ENCODE measurements around the gene TES.

TES gene

DNA sequence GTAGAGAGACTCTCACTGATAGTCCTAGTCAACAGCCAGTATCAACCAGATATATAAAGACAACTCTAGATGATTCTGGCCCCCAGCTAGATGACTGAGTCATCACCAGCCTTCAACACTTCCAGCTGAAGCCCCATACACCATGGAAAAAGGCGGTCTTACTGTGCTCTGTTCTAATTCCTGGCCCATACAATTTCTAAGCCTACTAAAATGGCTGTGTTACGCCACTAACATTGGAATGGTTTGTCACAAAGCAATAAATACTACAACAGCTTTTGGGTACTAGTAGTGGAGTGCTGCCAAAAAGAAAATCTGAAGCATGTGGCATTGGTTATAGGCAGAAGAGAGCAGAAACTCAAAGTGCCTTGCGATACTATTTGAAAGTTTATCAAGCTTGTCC is 13.0 kb upstream of the TES start:
- DNase-seq (ENCODE audit: low read depth in 1 of 2, low spot score in 1 of 2): no peak
- TF ChIP-seq JUND (IDR thresholded peaks at IDR 0.05; ENCODE audit: low read depth): no peak
- in situ Hi-C loops (cut with HindIII; ENCODE audit: low pct_unique_long_range_greater_than_20kb, low sequenced_read_pairs): no loop called here

DNA sequence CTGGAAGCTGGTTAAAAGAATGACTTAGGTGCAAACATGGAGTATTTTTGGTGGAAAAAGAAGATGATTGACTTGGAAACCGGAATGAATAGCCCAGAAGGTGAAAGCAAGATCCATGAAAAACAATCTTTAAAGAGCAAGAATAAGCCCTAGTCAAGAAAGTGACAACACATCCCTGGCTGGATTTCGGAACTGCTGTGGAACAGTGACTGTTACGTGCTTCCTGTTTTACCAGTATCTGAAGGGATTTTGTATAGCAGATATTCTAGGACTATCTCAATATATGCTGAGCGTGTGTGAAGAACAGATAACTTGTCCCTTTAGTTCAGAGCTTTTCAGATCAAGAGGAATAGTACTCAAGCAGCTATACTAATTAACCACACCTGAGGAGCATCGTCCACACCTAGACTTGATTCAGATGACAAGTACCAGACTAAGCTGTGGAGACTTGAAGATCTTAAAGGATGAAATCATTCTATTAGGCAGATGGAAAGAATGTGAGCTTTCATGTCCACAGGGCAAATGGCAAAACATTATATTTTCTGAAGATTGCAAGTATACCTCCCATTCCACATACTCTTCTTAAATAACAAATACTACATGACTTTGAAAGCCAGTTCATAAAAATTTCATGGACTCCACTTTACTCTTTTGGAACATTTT is 11.5 kb upstream of the TES start:
- no peak for DNase-seq (ENCODE audit: low read depth in 1 of 2, low spot score in 1 of 2)

DNA sequence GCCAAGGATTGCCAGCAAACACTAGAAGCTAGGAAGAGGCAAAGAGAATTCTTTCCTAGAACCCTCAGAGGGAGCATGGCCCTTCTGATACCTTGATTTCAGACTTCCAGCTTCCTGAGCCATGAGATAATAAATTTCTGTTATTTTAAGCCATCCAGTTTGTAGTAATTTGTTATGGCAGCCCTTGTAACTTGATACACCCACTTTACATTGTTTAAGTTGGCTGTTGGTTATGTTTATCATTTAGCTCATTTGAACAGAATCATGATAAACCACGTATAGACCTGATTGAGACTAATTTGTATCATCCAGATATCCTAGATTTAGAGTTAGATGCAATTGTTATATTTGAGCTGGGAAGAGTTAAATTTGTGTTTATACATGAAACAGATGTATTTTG is 9.4 kb upstream of the TES start:
- DNase-seq (ENCODE audit: low read depth in 1 of 2, low spot score in 1 of 2): no peak
- in situ Hi-C loops (cut with HindIII; ENCODE audit: low pct_unique_long_range_greater_than_20kb, low sequenced_read_pairs): no loop called here
- TF ChIP-seq JUND (IDR thresholded peaks at IDR 0.05; ENCODE audit: low read depth): no peak

More for the DNA sequence above, 11.5 kb upstream of the TES start:
- no peak for TF ChIP-seq JUND (IDR thresholded peaks at IDR 0.05; ENCODE audit: low read depth)
- in situ Hi-C loops (cut with HindIII; ENCODE audit: low pct_unique_long_range_greater_than_20kb, low sequenced_read_pairs): no loop called here

DNA sequence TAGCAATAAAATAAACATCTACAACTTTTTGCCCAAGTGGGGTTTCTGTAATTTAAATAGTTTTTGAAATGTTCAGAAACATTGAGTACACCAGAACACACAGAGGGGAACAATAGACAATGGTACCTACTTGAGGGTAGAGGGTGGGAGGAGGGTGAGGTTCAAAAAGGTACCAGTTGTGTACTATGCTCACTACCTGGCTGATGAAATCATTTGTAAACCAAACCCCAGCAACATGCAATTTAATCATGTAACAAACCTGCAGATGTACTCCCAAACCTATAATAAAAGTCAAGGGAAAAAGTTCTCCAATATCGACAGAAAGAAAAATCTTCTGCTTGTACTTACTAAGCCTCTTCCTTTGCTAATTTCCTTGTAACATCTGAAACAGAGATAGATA is 4.2 kb upstream of the TES start:
- TF ChIP-seq JUND (IDR thresholded peaks at IDR 0.05; ENCODE audit: low read depth): no peak
- DNase-seq (ENCODE audit: low read depth in 1 of 2, low spot score in 1 of 2): no peak
- in situ Hi-C loops (cut with HindIII; ENCODE audit: low pct_unique_long_range_greater_than_20kb, low sequenced_read_pairs): no loop called here

DNA sequence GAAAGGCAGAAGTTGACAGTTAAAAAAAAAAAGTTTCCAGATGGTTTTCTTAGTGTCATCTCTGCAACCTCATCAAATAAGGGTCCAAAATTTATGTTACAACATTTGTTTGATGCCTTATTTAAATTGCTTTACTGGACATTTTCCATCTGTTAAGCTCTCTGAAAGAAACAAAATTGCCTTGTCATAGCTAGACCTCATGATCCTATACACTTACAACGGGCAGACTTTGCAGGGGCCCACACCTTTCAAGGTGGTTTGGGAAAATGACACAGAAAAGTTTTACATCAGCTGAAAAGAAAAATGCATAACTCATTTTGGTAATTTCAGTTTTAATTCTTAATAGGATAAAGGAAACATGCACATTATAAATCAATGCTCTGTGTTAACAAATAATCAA is 1.4 kb upstream of the TES start:
- no peak for TF ChIP-seq JUND (IDR thresholded peaks at IDR 0.05; ENCODE audit: low read depth)
- in situ Hi-C loops (cut with HindIII; ENCODE audit: low pct_unique_long_range_greater_than_20kb, low sequenced_read_pairs): no loop called here
- no peak for DNase-seq (ENCODE audit: low read depth in 1 of 2, low spot score in 1 of 2)

DNA sequence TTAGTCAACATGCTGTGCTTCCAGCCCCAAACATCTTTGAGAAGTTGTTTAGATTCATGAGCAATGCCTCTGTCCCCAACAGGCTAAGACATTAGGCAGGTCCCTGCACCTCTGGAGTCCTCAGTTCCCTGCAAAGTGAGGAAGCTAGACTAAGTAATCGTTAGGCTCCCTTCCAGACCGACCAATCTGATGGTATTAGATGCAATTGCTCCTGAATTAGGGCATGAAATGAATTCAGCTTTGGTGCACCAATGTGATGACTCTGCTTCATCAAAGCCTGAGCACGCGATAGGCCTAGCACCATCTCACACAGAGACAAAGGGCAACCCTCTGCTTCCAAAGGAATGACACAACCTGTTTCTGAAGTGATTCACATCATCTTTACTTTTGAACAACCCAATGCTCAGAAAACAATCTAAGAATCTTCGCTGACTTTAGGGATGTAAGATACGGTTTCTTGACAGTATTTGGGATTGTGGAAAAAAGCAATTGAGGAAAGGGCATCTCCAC is 723 bp upstream of the TES start:
- in situ Hi-C loops (cut with HindIII; ENCODE audit: low pct_unique_long_range_greater_than_20kb, low sequenced_read_pairs): no loop called here
- no peak for DNase-seq (ENCODE audit: low read depth in 1 of 2, low spot score in 1 of 2)
- TF ChIP-seq JUND (IDR thresholded peaks at IDR 0.05; ENCODE audit: low read depth): no peak

DNA sequence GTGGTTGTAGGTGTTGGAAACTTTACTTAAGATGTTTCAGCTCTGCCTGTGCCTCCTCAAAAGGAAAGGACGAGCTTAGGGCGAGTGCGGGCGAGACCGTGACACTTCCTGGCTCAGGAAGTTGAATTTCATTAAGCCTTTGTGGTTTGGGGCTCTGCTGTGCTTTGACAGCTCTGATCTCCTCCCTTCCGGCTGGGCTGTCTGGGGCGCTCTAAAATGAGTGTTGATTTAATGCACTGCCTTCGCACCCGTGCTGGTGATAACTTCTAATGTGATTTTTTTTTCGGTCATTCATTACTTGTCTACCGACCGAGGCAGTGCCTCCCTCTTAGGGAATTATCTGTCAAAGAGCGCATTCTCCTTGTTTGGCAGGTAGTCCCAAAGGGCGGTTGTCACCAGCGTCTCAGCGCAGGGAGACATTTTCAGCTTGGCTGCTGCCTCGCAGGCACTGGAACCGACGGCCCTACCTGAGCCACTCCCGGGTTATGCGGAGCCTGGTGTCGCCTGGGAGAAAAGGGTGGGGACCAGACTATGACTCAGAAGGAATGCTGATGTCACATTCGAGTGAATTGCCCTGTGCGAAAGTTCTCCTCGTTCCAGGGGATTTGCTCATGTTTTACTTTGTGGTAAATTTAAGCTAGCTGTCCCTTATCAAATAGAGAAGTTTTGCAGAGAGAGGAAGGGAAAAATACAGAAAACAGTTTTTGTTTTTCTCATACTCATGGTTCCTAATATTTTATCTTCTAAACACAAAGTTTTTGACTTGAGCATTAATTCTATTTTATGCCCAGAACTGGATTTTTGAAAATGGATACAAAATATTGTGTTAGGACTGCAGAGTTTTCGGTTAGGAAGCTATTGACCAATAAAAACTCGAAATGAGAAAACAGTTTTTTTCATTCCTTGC is 920 bp downstream of the TES start:
- in situ Hi-C loops (cut with HindIII; ENCODE audit: low pct_unique_long_range_greater_than_20kb, low sequenced_read_pairs): no loop called here
- no peak for TF ChIP-seq JUND (IDR thresholded peaks at IDR 0.05; ENCODE audit: low read depth)
- DNase-seq (ENCODE audit: low read depth in 1 of 2, low spot score in 1 of 2): peak; percentile 72 to 91

DNA sequence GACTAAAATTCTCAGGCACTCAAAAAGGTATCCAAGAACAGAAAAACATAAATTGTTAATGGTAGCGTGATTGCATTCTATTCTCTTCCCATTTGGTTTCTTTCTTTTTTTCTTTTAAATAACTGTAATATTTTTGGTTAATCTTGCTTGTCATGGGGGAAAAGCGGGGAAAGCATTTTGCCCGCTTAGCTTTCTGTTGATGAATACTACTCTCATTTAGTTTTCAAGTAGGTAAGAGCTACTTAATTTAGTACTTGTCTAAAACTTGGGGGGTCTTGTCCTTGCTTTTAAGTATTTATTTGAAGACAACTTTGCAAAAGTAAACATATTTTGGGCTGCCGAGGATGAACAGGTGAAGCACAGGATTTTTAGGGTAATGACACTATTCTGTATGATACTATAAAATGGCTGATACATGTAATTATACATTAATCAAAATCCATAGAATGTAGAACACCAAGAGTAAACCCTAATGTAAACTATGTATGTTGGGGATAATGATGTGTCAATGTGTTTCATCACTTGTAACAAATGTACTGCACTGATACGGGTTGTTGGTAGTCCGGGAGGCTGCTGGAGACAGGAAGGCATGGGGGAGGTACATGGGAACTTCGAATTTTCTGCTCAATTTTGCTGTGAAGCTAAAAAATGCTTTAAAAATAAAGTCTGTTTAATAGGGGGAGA is 1.7 kb downstream of the TES start:
- in situ Hi-C loops (cut with HindIII; ENCODE audit: low pct_unique_long_range_greater_than_20kb, low sequenced_read_pairs): no loop called here
- DNase-seq (ENCODE audit: low read depth in 1 of 2, low spot score in 1 of 2): no peak

DNA sequence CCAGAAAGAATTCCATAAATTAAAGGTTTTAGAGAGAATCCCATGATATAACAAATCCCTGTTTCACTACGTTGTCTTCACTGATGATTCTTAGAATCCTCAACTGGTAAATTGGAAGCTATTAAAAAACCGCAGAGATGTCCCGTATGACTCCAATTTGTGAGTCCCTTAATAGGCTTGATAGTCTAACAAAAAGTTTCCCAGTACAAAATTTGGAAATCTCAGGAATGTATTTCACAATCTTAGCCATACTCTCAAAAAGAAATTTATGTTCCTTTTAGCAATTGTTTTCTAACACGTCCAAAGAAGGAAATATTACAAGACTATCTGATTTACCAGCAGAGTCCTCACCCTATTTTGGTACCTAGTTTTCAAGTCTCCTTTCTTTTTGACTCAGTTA is 2.5 kb downstream of the TES start:
- in situ Hi-C loops (cut with HindIII; ENCODE audit: low pct_unique_long_range_greater_than_20kb, low sequenced_read_pairs): no loop called here
- no peak for DNase-seq (ENCODE audit: low read depth in 1 of 2, low spot score in 1 of 2)
- no peak for TF ChIP-seq JUND (IDR thresholded peaks at IDR 0.05; ENCODE audit: low read depth)

More for the DNA sequence above, 1.7 kb downstream of the TES start:
- TF ChIP-seq JUND (IDR thresholded peaks at IDR 0.05; ENCODE audit: low read depth): no peak

DNA sequence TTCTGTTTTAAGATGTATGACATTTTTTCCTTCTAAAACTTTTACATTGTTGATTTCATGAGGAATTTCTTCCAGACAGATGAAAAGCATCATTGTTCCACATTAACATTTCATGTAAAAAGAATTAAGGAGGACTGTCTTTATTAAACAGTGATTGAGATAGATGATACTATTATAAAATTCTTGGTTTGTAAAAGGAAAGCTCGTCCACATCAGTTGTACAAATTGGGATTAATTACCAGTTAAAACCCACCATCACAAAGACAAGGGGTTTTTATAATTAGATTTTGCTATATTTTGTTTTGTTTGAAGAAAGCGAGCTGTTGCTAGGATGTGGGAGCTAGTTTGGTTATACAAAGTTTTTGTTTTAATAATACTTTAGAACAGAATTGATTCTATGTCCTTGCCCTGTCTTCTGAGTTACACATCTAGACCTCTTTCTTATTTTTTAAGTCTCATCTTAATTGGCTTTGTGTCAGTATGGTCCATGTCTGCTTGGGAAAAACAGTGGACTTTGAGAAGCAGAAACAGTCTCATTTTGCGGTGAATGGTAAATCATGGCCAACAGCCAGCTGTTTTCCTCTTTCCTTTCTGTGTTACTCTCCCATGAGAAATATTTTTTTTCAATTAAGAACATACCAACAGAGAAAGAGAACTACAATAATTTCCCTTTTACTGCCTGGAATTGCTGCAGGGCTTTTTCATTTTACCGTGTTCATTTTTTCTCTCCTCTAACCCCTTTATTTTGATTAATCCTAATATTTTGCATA is 3.2 kb downstream of the TES start:
- TF ChIP-seq JUND (IDR thresholded peaks at IDR 0.05; ENCODE audit: low read depth): no peak
- in situ Hi-C loops (cut with HindIII; ENCODE audit: low pct_unique_long_range_greater_than_20kb, low sequenced_read_pairs): no loop called here
- DNase-seq (ENCODE audit: low read depth in 1 of 2, low spot score in 1 of 2): no peak

DNA sequence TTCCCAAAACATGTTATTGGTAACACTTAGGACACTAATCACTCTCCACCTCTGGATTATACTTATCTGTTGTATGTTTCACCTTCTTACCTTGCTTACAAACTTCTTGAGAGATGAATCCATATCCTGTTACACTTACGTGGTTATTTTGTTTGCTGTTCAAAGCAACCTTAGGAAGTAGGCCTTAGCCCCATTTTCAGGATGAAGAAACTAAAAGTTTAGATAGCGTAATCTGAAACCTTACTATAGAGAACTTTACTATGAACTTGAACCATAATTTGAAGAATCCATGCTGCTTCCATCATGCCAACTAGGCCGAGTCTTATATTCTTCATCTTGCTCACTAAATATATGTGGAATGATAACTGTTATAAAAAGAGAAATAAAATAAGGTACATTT is 4.6 kb downstream of the TES start:
- TF ChIP-seq JUND (IDR thresholded peaks at IDR 0.05; ENCODE audit: low read depth): no peak
- in situ Hi-C loops (cut with HindIII; ENCODE audit: low pct_unique_long_range_greater_than_20kb, low sequenced_read_pairs): no loop called here
- DNase-seq (ENCODE audit: low read depth in 1 of 2, low spot score in 1 of 2): no peak

DNA sequence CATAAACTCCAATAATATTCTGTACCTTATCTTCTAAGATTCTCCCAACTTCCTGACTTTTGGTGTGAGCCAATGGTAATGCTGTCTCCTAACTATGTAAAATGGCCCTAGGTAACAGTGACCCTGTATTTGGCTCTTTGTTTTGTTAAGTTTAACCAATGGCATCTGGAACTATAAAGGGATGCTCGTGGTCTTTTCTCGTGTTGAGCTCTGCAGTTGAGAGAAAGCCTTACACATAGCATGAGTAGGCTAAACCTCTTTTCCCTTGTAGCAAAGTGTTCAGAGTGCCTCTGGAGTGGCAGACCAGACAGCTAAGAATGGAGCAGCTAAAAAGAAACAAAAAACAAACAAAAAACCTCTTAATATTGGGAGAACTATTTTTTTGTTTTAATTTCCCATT is 5.2 kb downstream of the TES start:
- in situ Hi-C loops (cut with HindIII; ENCODE audit: low pct_unique_long_range_greater_than_20kb, low sequenced_read_pairs): no loop called here
- no peak for DNase-seq (ENCODE audit: low read depth in 1 of 2, low spot score in 1 of 2)
- TF ChIP-seq JUND (IDR thresholded peaks at IDR 0.05; ENCODE audit: low read depth): no peak

Measured in T47D (cell line).